Stimulated activated naive CD8-positive, alpha-beta T cell treated with anti-CD3 and anti-CD28 coated beads, Interleukin-15, Interleukin-2, amounts not matched to agents 100 U/mL and 50 U/mL, for 24 hours (primary cell): ENCODE measurements around the gene ADGRG1.

ENCODE experiments used
- ATAC-seq: fragments of 150-1000 bp; cut with Tn5 transposase; one replicate; pipeline ENCODE4 v1.10.0; 2021
- DNase-seq: peaks from one replicate; pipeline ENCODE4 v3.0.0; 2021

ADGRG1 gene

DNA sequence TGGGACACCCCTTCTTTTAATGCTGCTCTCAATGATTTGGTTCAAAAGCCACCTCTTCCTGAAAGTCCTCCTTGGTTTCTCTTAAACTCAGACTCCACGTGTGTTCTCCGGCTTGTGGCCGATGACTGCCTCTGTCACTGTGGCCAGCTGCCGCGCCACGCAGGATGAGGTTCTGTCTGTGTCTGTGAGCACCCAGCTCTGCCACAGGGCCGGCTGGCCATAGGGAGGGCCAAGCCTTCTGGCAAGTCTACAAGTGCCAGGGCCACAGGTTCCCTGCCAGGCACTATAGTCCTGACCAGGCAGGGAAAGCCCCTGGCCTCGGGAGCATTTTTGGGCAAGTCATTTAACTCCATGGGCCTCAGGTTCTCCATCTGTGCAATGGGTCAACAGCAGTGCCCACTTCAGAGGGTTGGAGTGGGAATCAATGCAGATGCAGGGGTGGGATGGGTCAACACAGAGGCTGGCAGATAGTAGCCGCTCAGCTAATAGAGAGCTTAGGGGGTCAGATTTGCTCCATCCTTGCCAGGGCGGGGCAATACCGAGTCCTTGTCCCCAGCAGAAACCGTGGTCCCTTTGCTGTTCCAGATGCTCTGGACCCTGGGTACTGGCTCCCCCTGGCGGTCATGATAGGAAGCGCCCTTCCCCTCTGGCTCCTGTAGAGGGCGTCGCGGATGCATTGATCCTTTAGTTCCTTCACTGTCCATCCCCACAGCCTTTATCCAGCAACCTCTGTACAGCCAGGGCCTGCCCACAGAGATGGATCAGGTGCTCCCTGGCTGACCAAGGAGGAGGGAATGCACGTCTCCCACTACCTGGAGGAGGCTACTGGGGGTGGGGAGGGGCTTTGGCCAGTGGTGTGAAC lies 20.4 kb downstream of the ADGRG1 start:
- peak; percentile 69 for ATAC-seq
- DNase-seq = peak; percentile 89

DNA sequence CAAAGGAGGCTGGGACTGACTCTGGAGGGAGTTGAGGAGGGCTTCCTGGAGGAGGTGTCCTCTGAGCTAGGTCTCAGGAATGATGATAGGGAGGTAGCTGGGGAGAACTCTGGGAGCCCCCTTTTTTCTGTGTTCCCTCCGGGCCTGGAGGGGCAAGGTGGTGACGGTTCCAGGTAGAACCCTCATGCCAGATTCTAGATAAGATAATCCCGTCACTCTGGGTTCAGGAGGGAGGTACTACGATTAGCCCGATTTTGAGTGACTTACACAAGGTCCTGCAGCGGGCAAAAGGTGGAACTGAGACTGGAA lies 21.0 kb downstream of the ADGRG1 start:
- DNase-seq = no peak
- no peak for ATAC-seq

DNA sequence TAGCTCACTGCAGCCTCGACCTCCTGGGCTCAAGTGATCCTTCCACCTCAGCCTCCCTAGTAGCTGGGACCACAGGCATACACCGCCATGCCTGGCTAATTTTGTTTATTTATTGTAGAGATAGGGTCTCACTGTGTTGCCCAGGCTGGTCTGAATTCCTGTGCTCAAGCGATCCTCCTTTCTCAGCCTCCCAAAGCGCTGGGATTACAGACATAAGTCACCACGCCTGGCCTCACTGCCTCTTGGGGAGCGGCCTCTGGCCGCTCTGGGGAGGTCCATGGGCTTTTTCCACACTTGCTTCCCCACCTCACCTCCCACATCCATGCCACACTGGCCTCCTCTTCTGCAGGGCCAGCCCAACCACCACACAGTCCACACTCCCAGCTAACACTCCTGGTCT lies 21.4 kb downstream of the ADGRG1 start:
- ATAC-seq (no peak), DNase-seq (no peak)

DNA sequence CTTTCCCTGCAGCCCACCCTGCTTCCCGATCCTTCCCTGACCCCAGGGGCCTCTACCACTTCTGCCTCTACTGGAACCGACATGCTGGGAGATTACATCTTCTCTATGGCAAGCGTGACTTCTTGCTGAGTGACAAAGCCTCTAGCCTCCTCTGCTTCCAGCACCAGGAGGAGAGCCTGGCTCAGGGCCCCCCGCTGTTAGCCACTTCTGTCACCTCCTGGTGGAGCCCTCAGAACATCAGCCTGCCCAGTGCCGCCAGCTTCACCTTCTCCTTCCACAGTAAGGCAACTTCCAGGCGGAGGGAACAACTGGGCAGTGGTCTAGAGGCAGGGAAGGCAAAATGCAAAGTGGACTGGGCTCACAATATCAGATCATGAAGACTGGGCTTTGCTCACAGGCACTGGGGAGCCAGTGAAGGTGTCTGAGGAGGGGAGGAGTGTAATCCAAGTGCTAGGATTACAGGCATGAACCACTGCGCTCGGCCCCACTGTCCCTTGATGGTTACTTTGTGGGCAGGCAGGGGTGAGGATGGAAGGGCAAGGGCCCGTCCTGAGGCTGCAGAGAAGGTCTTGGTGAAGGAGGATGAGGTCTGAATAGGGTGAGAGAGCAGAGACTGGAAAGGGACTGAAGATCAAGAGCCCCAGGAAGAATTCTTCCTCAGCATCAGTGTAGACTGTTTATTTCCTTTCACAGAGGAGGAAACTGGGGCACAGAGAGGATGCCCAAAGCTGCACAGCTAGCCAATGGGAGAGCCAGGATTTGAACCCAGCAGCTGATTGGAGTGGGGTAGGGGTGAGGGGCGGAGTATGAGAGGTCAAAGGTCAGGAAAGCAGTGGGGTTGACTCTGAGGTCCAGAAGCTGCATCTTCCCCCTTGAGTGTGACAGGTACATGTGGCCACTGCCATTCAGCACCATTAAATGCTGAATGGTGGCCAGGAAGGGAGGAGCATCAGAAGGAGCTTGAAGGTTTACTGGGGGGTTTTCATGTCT lies 23.2 kb downstream of the ADGRG1 start:
- DNase-seq (no peak), ATAC-seq (no peak)

- ATAC-seq (no peak), DNase-seq (no peak)
Observed at GRCh38 chr16:57652695-57653471, 24.5 kb downstream of the ADGRG1 start.

GRCh38 chr16:57653936-57654335 lies 25.5 kb downstream of the ADGRG1 start:
- ATAC-seq (no peak), DNase-seq (no peak)

DNA sequence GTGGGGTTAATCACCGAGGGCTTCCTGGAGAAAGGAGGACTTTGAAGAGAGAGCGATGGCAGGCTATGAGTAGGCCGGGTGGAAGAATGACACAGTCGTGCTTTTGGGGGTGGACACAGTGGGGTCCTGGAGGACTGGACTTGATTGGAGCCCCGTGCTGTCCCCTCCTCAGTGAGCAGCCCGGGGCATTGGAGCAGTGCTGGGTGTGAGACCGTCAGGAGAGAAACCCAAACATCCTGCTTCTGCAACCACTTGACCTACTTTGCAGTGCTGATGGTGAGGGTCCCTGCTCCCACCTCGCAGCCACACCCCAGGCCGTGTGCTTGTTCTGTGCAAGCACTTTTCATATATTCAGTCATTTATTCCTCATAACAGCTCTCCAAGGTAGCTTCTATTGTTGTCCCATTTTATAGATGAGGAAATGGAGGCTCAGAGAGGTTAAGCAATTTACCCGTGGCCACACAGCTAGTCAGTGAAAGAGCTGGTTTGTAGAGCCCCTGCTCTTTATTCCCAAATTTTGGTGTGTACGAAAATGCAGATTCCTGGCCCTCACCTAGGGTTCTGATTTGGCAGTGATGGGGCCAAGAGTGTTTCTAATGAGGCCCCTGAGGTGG lies 28.0 kb downstream of the ADGRG1 start:
- DNase-seq (no peak), ATAC-seq (no peak)

DNA sequence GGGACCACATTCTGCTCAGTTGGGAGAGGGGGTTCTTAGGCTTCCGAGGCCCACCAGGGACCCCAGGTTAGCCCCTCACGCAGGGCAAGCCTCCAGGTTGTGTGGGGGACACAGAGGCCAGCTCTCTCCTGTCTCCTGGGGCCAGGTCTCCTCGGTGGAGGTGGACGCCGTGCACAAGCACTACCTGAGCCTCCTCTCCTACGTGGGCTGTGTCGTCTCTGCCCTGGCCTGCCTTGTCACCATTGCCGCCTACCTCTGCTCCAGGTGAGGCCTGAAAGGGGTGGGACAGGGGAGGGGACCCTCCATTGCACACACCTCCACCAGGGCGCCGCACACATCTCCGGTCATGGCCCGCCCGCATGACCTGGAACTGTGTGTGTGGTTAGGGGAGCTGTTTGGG lies 28.8 kb downstream of the ADGRG1 start:
- ATAC-seq = no peak
- DNase-seq = no peak

DNA sequence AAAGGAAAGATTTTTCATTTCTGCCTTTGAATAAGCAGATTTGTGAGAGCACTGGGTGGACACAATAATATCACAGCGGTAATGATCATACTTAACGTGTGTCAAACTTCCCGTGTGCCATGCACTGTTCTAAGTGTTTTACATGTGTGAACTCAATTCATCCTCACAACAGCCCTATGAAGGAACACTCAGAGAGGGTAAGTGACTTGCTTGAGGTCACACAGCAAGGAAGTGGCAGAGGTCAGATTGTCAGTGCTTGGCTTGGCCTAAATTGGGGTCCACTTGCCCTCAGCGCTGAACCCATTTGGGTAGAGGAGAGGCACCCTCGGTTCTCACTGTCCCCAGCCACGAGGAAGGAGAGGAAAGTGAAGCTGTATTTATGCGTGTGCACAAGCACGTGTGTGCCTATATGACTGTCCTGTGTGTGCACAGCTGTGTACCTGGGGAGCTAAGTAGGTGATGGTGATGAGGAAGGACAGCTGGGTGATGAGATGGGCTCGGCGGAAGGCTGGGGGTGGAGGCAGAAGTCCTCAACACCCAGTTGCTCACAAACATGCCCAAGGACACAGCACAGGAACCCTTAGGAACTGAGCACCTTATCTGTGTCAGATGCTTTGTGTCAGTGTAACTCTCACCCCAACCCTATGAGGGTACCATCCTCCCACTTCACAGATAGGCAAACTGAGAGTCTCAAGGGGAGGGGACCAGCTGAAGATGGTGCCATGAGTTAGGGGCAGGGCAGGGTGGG lies 29.9 kb downstream of the ADGRG1 start:
- ATAC-seq = no peak
- DNase-seq = no peak

- DNase-seq = no peak
- ATAC-seq = no peak
Observed at GRCh38 chr16:57658878-57659674, 30.6 kb downstream of the ADGRG1 start.

DNA sequence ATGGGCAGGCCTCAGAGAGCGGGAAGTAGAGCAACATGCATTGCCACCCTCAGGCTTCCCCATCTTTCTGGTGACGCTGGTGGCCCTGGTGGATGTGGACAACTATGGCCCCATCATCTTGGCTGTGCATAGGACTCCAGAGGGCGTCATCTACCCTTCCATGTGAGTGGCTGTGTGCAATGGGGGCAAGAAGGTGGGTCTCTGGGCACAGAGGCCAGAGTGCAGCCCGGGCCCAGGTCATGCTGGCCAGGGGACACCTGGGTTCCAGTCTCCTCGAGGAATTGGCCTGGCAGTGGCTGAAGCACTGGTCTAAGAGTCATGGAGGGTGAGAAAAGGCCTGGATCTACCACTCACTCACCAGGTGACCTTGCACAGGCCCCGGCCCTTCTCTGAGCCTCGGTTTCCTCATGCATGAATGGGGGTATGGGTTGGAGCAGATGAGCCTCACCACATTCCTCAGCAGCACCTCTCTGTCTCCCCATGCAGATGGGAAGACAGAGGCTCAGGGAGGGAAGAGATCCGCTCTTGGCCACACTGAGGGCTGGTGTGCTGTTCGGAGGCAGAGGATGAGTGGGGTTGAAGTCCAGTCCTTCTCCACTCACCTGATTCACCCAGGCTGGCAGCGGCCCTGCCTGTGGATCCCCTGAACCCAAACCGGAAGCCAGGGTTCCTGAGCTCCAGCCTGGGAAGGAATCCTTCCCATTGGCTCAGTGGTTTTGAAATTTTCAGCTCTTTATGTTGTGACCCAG lies 32.5 kb downstream of the ADGRG1 start:
- DNase-seq (no peak), ATAC-seq (no peak)

- ATAC-seq (no peak), DNase-seq (no peak)
Observed at GRCh38 chr16:57661510-57661909, 33.1 kb downstream of the ADGRG1 start.

- ATAC-seq = no peak
- DNase-seq = no peak
Observed at GRCh38 chr16:57661936-57662906, 33.8 kb downstream of the ADGRG1 start.

DNA sequence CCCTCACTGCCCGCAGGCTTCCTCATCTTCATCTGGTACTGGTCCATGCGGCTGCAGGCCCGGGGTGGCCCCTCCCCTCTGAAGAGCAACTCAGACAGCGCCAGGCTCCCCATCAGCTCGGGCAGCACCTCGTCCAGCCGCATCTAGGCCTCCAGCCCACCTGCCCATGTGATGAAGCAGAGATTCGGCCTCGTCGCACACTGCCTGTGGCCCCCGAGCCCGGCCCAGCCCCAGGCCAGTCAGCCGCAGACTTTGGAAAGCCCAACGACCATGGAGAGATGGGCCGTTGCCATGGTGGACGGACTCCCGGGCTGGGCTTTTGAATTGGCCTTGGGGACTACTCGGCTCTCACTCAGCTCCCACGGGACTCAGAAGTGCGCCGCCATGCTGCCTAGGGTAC lies 35.0 kb downstream of the ADGRG1 start:
- no peak for DNase-seq
- no peak for ATAC-seq

DNA sequence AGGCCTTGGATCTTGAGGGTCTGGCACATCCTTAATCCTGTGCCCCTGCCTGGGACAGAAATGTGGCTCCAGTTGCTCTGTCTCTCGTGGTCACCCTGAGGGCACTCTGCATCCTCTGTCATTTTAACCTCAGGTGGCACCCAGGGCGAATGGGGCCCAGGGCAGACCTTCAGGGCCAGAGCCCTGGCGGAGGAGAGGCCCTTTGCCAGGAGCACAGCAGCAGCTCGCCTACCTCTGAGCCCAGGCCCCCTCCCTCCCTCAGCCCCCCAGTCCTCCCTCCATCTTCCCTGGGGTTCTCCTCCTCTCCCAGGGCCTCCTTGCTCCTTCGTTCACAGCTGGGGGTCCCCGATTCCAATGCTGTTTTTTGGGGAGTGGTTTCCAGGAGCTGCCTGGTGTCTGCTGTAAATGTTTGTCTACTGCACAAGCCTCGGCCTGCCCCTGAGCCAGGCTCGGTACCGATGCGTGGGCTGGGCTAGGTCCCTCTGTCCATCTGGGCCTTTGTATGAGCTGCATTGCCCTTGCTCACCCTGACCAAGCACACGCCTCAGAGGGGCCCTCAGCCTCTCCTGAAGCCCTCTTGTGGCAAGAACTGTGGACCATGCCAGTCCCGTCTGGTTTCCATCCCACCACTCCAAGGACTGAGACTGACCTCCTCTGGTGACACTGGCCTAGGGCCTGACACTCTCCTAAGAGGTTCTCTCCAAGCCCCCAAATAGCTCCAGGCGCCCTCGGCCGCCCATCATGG lies 35.7 kb downstream of the ADGRG1 start:
- DNase-seq (no peak), ATAC-seq (no peak)

DNA sequence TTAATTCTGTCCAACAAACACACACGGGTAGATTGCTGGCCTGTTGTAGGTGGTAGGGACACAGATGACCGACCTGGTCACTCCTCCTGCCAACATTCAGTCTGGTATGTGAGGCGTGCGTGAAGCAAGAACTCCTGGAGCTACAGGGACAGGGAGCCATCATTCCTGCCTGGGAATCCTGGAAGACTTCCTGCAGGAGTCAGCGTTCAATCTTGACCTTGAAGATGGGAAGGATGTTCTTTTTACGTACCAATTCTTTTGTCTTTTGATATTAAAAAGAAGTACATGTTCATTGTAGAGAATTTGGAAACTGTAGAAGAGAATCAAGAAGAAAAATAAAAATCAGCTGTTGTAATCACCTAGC lies 36.2 kb downstream of the ADGRG1 start:
- ATAC-seq (no peak), DNase-seq (no peak)

DNA sequence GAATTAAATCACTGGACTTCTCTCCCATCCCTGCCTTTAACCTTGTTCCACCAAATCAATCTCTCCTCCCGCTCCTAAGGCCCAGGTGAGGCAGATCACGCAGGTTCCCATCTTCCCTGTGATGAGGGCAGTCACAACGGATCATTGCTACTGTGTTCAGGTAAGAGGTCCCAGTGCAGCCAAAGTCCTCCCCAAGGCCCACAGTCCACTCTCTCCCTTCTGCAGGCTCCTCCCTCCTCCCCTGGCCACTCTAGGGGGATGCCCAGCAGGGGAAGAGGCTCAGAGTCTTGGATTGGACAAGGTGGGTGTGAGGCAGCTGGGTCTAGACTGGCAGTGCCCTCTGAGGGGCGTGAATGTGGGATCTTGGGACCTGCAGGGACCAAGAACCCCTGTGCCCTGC lies 37.1 kb downstream of the ADGRG1 start:
- DNase-seq (no peak), ATAC-seq (no peak)
